ENCODE measurements around the gene PRTFDC1.
A peak's percentile ranks its signal among the peaks of the same experiment; 100 is the strongest.
"Not testable (repeated sequence)": the region's sequence is repeated elsewhere in the genome, so short reads cannot be mapped to it uniquely, and the experiment has no call there.

The PRTFDC1 gene, protein sequence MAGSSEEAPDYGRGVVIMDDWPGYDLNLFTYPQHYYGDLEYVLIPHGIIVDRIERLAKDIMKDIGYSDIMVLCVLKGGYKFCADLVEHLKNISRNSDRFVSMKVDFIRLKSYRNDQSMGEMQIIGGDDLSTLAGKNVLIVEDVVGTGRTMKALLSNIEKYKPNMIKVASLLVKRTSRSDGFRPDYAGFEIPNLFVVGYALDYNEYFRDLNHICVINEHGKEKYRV

DNA sequence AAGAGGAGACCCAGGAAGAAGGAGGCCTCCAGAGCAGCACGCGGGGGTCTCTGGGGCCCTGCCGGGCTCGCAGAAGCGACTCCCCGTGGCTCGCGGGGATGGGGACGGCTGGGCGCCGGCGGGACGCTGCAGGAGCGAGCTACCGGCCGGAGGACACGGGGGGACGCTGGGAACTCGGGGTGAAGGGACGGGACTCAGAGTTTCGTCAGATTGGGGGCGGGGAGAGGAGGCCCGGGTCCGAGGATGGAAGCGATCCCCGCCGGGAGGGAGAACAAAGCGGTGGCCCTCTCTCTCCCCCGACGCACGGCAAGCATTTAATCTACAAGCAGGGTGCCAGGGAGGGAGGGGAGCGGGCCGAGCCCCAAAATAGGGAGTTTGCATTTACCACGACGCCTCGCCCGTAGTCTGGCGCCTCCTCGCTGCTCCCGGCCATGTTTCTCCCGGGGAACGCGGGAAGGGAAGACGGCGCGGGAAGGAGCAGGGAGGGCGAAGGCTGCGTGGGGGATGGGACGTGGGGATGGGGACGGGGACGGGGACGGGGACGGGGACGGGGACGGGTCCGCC is at the start of gene PRTFDC1:
Gene PRTFDC1, minus strand, starts transcription at position 464 of the 564 bp plus-strand sequence. Its CDS starts 31 bp downstream, at position 433.
- DNase-seq: no peak

GRCh38 chr10:24998044-24998443 is 45.6 kb upstream of the PRTFDC1 start:
- no peak for DNase-seq

DNA sequence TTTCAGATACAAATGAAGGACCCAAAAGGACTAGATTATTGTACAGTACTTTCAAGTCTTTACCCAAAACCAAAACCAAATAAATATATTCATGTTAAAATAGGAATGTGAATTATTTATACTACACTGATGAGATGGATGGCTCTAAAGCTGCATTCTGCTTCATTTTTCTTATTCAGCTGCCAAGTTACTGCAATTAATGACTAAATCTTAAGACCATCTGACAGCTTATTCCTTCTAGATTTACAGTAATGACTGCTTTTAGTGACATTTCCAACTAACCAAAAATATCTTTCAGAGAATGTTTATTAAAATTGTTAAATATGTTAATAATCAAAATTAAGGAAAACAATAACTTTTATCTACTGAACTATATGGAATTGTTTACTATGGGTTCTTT is 42.7 kb upstream of the PRTFDC1 start:
- DNase-seq: no peak

DNA sequence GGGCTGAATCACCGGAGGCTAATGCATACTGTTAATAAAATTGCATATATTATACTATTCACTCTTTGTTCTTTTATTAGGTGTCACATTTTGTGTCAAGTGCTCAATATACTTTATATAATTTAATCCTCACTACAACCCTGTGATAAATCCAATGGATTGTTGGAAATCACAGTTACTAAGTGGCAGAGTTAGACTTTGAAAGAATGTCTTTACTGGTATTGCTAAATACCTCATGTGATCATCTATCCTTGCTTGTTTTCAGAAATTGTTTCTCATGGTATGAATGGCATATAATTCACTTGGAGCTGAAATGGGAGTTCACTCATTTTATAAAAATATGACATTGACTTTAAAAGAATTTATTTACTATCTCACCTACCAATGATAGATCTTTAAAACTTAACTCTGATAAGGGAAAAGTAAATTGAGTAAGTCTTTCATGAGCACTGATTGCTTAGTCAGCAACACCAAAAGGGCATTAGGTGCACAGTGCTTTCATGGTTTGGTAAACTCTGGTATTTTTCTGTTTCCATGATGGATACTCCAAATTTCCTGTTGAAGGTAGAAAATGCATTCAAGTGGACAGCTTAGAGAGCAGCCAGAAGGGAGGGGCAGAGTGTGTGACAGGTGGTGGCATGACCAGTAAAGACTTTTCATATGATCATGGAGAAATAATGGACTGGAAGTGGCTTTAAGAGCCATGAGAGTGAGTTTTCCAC is 41.0 kb upstream of the PRTFDC1 start:
- no peak for DNase-seq

- DNase-seq: no peak
Measured at GRCh38 chr10:24992512-24993133, 40.2 kb upstream of the PRTFDC1 start.

- no peak for DNase-seq
Measured at GRCh38 chr10:24991298-24991697, 38.9 kb upstream of the PRTFDC1 start.

- no peak for DNase-seq
Measured at GRCh38 chr10:24989867-24990266, 37.5 kb upstream of the PRTFDC1 start.

- peak; percentile 75 for DNase-seq
Measured at GRCh38 chr10:24988831-24989640, 36.6 kb upstream of the PRTFDC1 start.

DNA sequence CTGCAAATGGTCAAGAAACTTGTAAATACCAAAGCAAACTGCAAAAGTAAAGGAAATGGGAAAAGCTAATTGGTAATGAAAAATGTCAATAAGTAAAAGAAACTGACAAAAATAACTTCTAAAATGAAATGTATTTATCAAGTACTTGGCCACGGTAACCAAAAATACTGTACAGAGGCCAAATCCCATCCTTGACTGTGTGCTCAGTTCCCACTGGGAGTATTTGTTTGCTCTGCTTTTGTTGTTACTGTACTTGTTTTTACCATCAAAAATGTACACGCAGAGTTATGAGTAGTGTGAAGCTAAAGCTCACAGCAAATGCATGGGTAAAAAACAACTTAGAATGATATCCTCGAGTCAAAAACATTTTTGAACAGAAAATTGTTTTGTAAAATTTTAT is 32.5 kb upstream of the PRTFDC1 start:
- no peak for DNase-seq

GRCh38 chr10:24983946-24984345 is 31.5 kb upstream of the PRTFDC1 start:
- no peak for DNase-seq

GRCh38 chr10:24983130-24983529 is 30.7 kb upstream of the PRTFDC1 start:
- DNase-seq: no peak

- DNase-seq: no peak
Measured at GRCh38 chr10:24982319-24983112, 30.1 kb upstream of the PRTFDC1 start.

GRCh38 chr10:24981161-24981710 is 28.8 kb upstream of the PRTFDC1 start:
- DNase-seq: no peak

- no peak for DNase-seq
Measured at GRCh38 chr10:24979685-24980084, 27.3 kb upstream of the PRTFDC1 start.

GRCh38 chr10:24974976-24975375 is 22.6 kb upstream of the PRTFDC1 start:
- DNase-seq: no peak

GRCh38 chr10:24973163-24973562 is 20.8 kb upstream of the PRTFDC1 start:
- DNase-seq: no peak

DNA sequence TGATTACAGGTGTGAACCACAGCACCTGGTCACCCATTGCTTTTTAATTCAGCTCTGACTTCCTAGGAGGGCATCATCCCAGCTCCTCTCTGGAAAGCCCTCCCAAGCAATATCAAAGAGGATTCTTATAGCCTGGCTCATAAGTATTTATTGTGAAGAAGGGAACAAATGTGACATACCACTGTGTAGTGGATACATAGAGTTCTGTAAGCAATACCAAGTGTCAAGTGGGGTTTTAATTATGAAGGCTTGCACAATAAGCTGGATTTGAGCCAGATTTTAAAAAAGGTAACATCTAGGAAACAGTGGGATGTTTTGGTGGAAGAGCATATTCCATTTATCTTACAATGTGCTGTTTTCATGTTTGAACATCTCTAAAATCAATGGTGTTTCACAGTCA is 19.0 kb upstream of the PRTFDC1 start:
- DNase-seq: no peak

DNA sequence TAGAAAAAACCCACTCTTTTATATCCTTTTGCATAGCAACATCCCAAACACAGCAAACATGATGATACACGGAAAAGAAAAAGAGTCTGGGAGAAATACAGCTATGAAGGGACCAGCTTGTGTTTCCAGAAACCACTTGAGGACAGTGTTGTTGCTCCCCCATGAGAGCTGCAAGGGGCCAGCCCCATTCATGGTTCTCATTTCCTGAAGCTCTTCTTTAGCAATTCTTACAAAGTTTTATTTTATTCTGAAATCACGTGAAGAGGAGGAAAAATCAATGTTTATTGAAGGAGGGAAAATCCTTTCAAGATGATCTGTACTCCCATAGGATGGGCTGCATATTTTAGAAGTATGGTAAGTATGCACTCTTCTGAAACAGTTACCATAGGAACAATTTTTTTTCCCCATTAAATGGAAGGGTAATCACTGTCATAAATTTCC is 17.5 kb upstream of the PRTFDC1 start:
- DNase-seq: no peak

GRCh38 chr10:24968951-24969350 is 16.5 kb upstream of the PRTFDC1 start:
- DNase-seq: not testable (repeated sequence)

DNA sequence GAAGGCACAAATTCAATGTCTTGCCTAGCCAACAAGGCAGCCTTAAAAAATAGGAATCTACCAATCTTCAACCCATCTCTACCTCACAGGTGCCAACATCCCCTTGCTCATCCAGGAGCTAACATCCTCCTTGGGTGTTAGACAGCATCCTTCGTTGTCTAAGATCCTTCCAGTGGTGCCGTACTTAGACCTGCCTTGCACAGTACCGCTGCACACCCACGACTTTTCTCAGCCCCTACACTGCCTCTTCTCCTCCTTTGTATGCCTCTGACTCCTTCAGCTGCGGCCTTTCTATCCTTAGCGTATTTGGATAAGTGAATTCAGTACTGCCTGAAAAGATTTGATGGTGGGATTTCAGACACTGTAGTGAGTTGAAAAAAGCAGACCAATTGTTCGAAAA is 15.9 kb upstream of the PRTFDC1 start:
- DNase-seq: no peak

GRCh38 chr10:24966962-24967481 is 14.6 kb upstream of the PRTFDC1 start:
- no peak for DNase-seq

Measured in GDM1 (cell line).